Effector memory CD4-positive, alpha-beta T cell (primary cell): ENCODE data around the gene NFKBIE.

Experiments
- DNase-seq, 3 donors: peaks; one replicate each; pipeline ENCODE4 v3.0.0-alpha.2; 2020
- H3K27ac ChIP-seq: 2 replicates; pipeline ENCODE4 v1.7.0; 2013; ENCODE audit warnings: mild to moderate bottlenecking, low read length, moderate library complexity; ENCODE audit not compliant: insufficient read depth, poor library complexity, severe bottlenecking
- H3K27me3 ChIP-seq: replicated peaks from 2 replicates; pipeline ENCODE4 v1.7.0; 2013; ENCODE audit warnings: mild to moderate bottlenecking, low read length; ENCODE audit not compliant: insufficient read depth, control insufficient read depth, poor library complexity, severe bottlenecking
- H3K36me3 ChIP-seq: 2 replicates; pipeline ENCODE4 v1.7.0; 2013; ENCODE audit warnings: mild to moderate bottlenecking, low read length, moderate library complexity; ENCODE audit not compliant: control insufficient read depth, insufficient read depth
- H3K4me1 ChIP-seq: 2 replicates; pipeline ENCODE4 v1.7.0; 2013; ENCODE audit warnings: low read length, mild to moderate bottlenecking; ENCODE audit not compliant: control insufficient read depth, insufficient read depth, poor library complexity, severe bottlenecking
- H3K4me3 ChIP-seq: 2 replicates; pipeline ENCODE4 v1.7.0; 2013; ENCODE audit warnings: low read length, low read depth, mild to moderate bottlenecking; ENCODE audit not compliant: insufficient read depth, poor library complexity, severe bottlenecking
- H3K9me3 ChIP-seq: 2 replicates; pipeline ENCODE4 v1.7.0; 2013; ENCODE audit warnings: mild to moderate bottlenecking, low read length, moderate library complexity; ENCODE audit not compliant: control insufficient read depth

NFKBIE gene

DNA sequence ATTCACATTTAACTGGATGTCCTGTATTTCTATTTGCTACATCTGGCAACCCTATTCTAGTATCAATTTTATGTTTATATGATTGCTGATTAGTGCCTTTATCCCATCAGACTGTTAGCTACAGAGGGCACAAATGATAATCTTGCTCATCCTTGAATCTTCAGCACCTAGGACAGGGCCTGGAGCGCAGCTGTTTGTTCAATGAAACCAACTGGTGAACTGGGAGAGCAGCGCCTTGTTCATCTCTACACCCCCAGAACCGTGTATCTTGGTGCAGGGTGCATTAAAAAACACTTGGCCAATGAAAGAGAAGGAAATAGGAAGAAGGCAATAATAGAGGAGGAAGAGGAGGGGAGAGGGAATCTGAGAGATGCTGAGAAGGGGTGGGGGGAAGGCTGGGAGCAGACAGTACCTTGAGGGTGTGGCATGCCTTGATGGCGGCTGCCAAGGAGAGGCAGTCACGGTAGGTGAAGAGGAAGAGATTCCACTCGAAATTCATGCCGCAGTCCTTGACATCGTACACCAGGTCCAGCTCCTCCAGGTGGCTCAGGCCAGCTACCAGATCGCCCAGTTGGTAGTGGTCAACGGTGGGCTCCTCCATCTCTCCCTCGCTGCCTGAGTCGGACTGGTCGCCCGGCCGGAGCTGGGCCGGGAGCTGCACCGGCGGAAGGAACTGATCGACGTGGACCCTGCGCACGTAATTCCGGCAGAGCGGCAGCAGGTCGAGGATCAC is 20.4 kb upstream of the NFKBIE start:
- no peaks in the 10 kb centered on the region for H3K4me1 ChIP-seq
- no peaks in the 10 kb centered on the region for H3K9me3 ChIP-seq
- H3K27ac ChIP-seq: no peak overlapping the region
- no peaks in the 10 kb centered on the region for H3K36me3 ChIP-seq
- DNase-seq: no peak
- H3K4me3 ChIP-seq: no peak overlapping the region
- no peaks in the 10 kb centered on the region for H3K27me3 ChIP-seq

DNA sequence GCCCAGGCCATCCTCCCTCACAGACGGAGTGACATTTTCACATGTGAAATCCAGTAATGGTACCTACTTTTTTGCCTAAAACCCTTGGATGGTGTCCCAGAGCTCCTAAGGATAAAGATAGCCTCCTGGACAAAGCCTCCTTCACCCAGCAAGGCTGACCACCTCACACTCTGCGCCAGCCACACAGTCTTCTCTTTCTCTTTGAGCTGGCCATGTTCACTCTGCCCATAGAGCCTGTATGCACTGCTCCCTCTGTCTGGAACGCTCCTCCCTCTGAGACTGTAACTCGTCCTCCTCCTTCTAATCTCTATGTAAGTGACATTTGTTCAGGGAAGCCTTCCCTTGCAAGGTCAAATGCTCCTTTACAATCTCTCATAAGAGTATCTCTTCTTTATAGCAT is 19.5 kb upstream of the NFKBIE start:
- no peaks in the 10 kb centered on the region for H3K36me3 ChIP-seq

GRCh38 chr6:44284121-44284520 is 18.8 kb upstream of the NFKBIE start:
- H3K4me1 ChIP-seq: no peaks in the 10 kb centered on the region
- no peaks in the 10 kb centered on the region for H3K9me3 ChIP-seq
- H3K4me3 ChIP-seq: no peak overlapping the region
- no peak overlapping the region for H3K27ac ChIP-seq
- H3K36me3 ChIP-seq: no peaks in the 10 kb centered on the region
- no peaks in the 10 kb centered on the region for H3K27me3 ChIP-seq
- DNase-seq: no peak

More for the DNA sequence above, 19.5 kb upstream of the NFKBIE start:
- no peaks in the 10 kb centered on the region for H3K9me3 ChIP-seq
- no peak for DNase-seq
- H3K27ac ChIP-seq: no peak overlapping the region
- no peak overlapping the region for H3K4me3 ChIP-seq
- no peaks in the 10 kb centered on the region for H3K4me1 ChIP-seq
- H3K27me3 ChIP-seq: no peaks in the 10 kb centered on the region

GRCh38 chr6:44278774-44279697 is 13.7 kb upstream of the NFKBIE start:
- H3K4me3 ChIP-seq: no peak overlapping the region
- H3K36me3 ChIP-seq: no peaks in the 10 kb centered on the region
- no peaks in the 10 kb centered on the region for H3K9me3 ChIP-seq
- peaks cover 20% of the 10 kb centered on the region for H3K27me3 ChIP-seq
- no peak for DNase-seq
- no peak overlapping the region for H3K27ac ChIP-seq
- H3K4me1 ChIP-seq: peaks cover 5% of the 10 kb centered on the region

- Histone ChIP-seq H3K9me3 (no peaks in the 10 kb centered on the region), H3K4me3 (no peak overlapping the region), H3K4me1 (peaks cover 5% of the 10 kb centered on the region), H3K27me3 (peaks cover 20% of the 10 kb centered on the region), H3K27ac (no peak overlapping the region), H3K36me3 (no peaks in the 10 kb centered on the region)
- no peak for DNase-seq
Observed at GRCh38 chr6:44278315-44278714, 13.0 kb upstream of the NFKBIE start.

DNA sequence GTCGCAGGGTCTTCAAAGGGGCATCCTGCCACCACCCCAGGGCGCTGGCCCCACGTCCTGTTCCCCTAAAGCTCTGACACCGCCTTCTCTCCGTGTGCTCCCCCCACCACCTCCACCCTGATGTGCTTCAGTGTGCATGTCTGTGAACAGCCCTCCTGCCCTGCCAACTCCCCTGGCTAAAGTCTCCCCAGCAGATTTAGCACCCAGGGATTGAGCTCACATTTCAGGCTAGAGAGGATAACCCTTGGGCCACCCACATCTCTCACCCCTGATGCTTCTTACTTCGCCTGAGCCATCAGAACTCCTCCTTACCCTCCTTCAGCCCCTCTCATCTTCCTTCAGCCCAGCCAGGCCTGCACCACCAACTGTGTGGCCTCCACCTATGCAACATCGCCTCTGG is 12.4 kb upstream of the NFKBIE start:
- no peak for DNase-seq
- Histone ChIP-seq H3K27me3 (peaks cover 25% of the 10 kb centered on the region), H3K4me1 (peaks cover 5% of the 10 kb centered on the region), H3K4me3 (no peak overlapping the region), H3K27ac (no peak overlapping the region), H3K36me3 (no peaks in the 10 kb centered on the region), H3K9me3 (no peaks in the 10 kb centered on the region)

DNA sequence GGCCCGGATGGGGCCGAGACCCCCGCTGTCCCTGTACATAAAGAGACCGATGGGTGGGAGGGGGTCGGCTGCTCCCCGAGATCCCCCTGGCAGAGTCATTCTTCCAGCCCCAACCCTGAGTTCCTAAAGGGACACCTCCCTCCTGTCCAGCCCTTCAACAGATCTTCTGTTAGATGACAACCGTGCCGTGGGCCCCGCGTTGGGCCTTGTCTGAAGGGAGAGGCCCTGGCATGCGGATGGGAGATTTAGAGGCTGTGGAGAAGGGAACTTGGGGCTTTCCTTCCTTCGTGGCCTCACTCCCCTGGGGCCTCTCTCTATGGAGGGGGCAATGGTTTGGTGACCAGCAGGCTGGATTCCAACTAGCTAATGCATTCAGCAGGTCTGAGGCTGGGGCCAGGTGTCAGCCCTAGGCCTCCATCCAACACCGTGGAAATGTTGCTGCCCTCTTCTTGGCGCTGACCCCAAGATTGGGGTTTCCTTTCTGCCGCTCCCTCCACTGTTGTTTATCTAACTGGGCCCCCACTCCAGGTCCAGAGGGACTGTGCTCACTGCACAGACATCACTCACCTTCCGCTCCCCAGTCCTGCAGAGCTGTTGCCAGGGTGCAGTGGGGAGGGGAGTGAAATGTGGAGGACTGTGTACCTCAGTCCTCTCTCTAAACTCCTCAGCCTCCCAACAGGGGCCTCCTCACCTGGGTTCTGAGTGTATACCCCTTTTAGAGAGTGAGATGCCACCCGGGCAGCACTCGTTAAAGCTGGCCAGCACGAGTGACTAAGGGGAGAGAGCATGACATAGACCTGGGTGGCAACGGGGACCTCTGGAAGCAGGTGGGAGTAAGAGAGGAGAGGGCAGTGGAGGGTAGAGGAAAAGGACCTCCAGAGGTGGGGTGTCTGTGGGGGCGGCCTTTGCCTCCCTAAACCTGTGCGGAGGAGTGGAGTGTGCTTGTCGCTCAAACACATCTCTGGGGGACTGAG is 11.6 kb upstream of the NFKBIE start:
- no peak overlapping the region for H3K27ac ChIP-seq
- H3K4me3 ChIP-seq: no peak overlapping the region
- no peaks in the 10 kb centered on the region for H3K36me3 ChIP-seq
- H3K9me3 ChIP-seq: no peaks in the 10 kb centered on the region
- peaks cover 30% of the 10 kb centered on the region for H3K27me3 ChIP-seq
- DNase-seq: no peak
- H3K4me1 ChIP-seq: peaks cover 5% of the 10 kb centered on the region

DNA sequence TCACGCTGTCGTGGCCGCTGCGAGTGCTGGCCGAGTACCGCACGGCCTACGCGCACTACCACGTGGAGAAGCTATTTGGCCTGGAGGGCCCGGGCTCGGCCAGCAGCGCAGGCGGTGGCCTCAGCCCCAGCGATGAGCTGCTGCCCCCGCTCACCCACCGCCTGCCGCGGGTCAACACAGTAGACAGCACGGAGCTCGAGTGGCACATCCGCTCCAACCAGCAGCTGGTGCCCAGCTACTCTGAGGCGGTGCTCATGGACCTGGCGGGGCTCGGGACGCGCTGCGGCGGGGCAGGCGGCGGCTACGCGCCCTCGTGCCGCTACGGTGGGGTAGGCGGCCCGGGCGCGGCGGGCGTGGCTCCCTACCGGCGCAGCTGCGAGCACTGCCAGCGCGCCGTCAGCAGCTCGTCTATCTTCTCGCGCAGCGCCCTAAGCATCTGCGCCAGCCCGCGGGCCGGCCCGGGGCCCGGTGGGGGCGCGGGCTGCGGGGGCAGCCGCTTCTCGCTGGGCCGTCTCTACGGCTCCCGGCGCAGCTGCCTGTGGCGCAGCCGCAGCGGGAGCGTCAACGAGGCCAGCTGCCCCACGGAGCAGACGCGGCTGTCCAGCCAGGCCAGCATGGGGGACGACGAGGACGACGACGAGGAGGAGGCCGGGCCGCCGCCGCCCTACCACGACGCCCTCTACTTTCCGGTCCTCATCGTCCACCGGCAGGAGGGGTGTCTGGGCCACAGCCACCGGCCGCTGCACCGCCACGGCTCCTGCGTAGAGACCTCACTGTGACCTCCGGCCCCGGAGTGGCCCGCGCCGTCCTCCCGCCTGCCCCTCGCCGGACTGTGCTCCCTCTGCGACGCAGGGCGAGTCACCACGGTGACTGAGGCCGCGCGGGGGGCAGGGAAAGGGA is 10.6 kb upstream of the NFKBIE start:
- H3K4me3 ChIP-seq: peak overlapping the region; percentile 23

DNA sequence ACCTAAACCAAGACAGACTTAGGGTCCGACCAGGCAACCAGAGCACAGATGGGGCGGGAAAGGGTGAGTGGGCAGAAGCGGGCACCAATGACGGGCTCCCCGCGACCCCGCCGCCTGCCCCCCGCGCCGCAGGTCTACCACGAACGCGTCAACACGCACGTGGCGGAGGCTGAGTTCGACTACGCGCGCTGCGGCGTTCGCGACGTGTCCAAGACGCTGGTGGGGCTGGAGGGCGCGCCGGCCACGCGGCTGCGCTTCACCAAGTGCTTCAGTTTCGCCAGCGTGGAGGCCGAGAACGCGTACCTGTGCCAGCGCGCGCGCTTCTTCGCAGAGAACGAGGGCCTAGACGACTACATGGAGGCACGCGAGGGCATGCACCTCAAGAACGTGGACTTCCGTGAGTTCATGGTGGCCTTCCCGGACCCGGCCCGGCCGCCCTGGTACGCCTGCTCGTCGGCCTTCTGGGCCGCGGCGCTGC is 10.0 kb upstream of the NFKBIE start:
- no peak for DNase-seq
- H3K27me3 ChIP-seq: peaks cover 40% of the 10 kb centered on the region
- H3K27ac ChIP-seq: no peak overlapping the region
- H3K4me3 ChIP-seq: peak overlapping the region; percentile 23
- H3K4me1 ChIP-seq: peaks cover 10% of the 10 kb centered on the region
- no peaks in the 10 kb centered on the region for H3K9me3 ChIP-seq
- H3K36me3 ChIP-seq: no peaks in the 10 kb centered on the region

More for the DNA sequence above, 10.6 kb upstream of the NFKBIE start:
- H3K27ac ChIP-seq: no peak overlapping the region
- H3K36me3 ChIP-seq: no peaks in the 10 kb centered on the region
- H3K27me3 ChIP-seq: peaks cover 40% of the 10 kb centered on the region
- H3K4me1 ChIP-seq: peaks cover 9% of the 10 kb centered on the region
- H3K9me3 ChIP-seq: no peaks in the 10 kb centered on the region
- no peak for DNase-seq
